Osteocyte (in vitro differentiated cells): Measurements from ENCODE around the gene HYOU1. TPM values are rescaled to one million over a fixed set of nuclear protein-coding genes. Genes with fewer than 3 reads are reported as not detected.

Experiments used
- DNase-seq: peaks from one replicate; pipeline ENCODE4 v3.0.0; 2021; ENCODE audit warnings: mixed read lengths; ENCODE audit not compliant: unreplicated experiment; ENCODE audit errors: extremely low spot score
- H3K27ac Mint-ChIP-seq: one replicate; pipeline ENCODE4 v1.8.0; 2021; ENCODE audit warnings: mild to moderate bottlenecking, mixed read lengths; ENCODE audit not compliant: unreplicated experiment
- H3K27me3 Mint-ChIP-seq: one replicate; pipeline ENCODE4 v1.8.0; 2021; ENCODE audit warnings: mixed read lengths; ENCODE audit not compliant: unreplicated experiment
- H3K36me3 Mint-ChIP-seq: one replicate; pipeline ENCODE4 v1.8.0; 2021; ENCODE audit warnings: mixed read lengths; ENCODE audit not compliant: unreplicated experiment
- H3K4me1 Mint-ChIP-seq: one replicate; pipeline ENCODE4 v1.8.0; 2021; ENCODE audit warnings: mixed read lengths; ENCODE audit not compliant: unreplicated experiment
- H3K4me3 Mint-ChIP-seq: one replicate; pipeline ENCODE4 v1.8.0; 2021; ENCODE audit warnings: mild to moderate bottlenecking, moderate library complexity, mixed read lengths; ENCODE audit not compliant: unreplicated experiment
- H3K9me3 Mint-ChIP-seq: one replicate; pipeline ENCODE4 v1.8.0; 2021; ENCODE audit warnings: mixed read lengths; ENCODE audit not compliant: unreplicated experiment
- total RNA-seq: library from RNA; stranded (reverse); gene quantifications from 2 replicates; pipeline ENCODE4 v1.2.1, GENCODE V29; 2021
- TF ChIP-seq, protein P1 (sequence below): fragments of 200-600 bp; sonication (generic); IDR thresholded peaks from 2 replicates; pipeline ENCODE4 v1.5.0; 2021; ENCODE audit warnings: antibody characterized with exemption, mild to moderate bottlenecking, moderate library complexity

Gene HYOU1
- total RNA-seq, 1 donor from 2014 or later = 168 TPM

DNA sequence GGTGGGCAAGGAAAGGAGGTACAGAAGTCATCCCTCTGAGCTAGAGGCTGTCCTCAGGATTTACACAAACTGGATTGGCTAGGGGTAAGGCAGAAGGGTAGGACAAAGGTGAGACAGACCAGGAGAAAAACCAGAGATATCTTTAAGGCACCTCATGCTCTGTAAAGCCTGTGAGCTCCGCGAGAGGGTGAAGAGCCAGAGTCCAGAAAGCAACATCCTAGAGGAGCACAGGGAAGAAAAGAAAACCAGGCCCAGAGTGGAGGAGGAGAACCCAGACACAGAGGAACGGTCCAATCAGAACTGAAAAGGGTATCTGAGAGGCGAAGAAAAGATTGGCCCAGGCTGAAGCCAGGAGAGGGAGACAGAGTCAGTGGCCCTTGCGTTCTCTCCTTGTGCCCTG is 31.5 kb downstream of the HYOU1 start:
- H3K4me3 Mint-ChIP-seq = no peak overlapping the region
- peaks cover 23% of the 10 kb centered on the region for H3K4me1 Mint-ChIP-seq
- no peaks in the 10 kb centered on the region for H3K27me3 Mint-ChIP-seq
- H3K27ac Mint-ChIP-seq = no peak overlapping the region
- H3K9me3 Mint-ChIP-seq = no peaks in the 10 kb centered on the region
- peaks cover 18% of the 10 kb centered on the region for H3K36me3 Mint-ChIP-seq
- TF ChIP-seq, protein P1, sequence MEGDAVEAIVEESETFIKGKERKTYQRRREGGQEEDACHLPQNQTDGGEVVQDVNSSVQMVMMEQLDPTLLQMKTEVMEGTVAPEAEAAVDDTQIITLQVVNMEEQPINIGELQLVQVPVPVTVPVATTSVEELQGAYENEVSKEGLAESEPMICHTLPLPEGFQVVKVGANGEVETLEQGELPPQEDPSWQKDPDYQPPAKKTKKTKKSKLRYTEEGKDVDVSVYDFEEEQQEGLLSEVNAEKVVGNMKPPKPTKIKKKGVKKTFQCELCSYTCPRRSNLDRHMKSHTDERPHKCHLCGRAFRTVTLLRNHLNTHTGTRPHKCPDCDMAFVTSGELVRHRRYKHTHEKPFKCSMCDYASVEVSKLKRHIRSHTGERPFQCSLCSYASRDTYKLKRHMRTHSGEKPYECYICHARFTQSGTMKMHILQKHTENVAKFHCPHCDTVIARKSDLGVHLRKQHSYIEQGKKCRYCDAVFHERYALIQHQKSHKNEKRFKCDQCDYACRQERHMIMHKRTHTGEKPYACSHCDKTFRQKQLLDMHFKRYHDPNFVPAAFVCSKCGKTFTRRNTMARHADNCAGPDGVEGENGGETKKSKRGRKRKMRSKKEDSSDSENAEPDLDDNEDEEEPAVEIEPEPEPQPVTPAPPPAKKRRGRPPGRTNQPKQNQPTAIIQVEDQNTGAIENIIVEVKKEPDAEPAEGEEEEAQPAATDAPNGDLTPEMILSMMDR = no peak
- no peak for DNase-seq

DNA sequence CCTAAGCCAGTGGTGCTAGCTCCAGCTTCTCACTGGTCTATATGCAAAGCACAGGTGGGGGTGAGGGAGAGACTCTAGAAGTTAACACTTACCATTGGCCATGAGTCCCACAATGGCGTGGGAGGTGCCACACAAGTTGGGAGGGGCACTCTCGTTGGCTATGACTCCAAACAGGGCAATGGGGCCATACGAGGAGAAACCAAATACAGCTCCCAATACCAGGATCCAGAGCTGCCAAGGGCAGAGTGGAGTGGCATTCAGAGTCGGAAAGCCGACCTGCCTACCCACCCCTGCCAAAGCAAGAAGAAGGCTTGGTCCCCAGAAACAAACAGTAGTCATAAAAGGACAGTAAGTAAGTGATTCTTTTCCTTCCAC is 31.9 kb downstream of the HYOU1 start:
- no peak overlapping the region for H3K27ac Mint-ChIP-seq
- no peak for DNase-seq
- H3K4me3 Mint-ChIP-seq = no peak overlapping the region
- no peaks in the 10 kb centered on the region for H3K9me3 Mint-ChIP-seq
- H3K27me3 Mint-ChIP-seq = no peaks in the 10 kb centered on the region
- peaks cover 27% of the 10 kb centered on the region for H3K4me1 Mint-ChIP-seq
- H3K36me3 Mint-ChIP-seq = peaks cover 18% of the 10 kb centered on the region
- TF ChIP-seq, protein P1 = no peak

DNA sequence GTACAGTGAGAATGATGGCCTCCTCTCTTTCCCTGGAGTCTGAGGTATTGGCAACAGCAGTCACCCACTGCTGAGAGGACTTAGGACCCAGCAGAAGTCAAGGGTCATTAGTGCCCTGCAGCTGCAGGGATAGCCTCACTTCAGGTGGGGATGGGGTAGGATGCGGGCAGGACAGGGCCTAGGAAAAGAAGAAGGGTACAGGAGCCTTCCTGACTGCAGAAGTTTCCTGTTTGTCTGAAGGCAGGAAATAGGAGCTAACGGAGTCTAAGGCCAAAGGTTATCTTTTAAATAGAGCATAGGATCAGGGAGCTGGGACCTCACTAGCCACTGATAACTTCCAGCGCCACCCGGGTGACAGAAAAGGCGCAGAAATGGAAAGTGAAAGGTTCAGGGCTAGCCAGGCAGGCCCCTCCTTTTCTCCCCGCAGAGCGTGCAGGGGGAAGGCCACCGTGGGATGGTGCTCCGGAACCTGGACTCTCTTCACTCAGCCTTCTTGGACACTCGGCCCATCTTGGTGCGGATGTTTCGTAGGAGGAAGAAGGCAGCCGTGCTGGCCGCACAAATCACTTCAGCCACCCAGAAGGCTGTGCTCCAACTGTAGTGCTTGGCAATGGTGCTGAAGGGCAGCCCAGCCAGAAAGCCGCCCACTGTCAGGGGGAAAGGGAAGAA is 32.4 kb downstream of the HYOU1 start:
- peaks cover 27% of the 10 kb centered on the region for H3K4me1 Mint-ChIP-seq
- TF ChIP-seq, protein P1 = no peak
- peaks cover 21% of the 10 kb centered on the region for H3K36me3 Mint-ChIP-seq
- H3K27ac Mint-ChIP-seq = no peak overlapping the region
- H3K4me3 Mint-ChIP-seq = no peak overlapping the region
- no peak for DNase-seq
- H3K9me3 Mint-ChIP-seq = no peaks in the 10 kb centered on the region
- H3K27me3 Mint-ChIP-seq = no peaks in the 10 kb centered on the region

DNA sequence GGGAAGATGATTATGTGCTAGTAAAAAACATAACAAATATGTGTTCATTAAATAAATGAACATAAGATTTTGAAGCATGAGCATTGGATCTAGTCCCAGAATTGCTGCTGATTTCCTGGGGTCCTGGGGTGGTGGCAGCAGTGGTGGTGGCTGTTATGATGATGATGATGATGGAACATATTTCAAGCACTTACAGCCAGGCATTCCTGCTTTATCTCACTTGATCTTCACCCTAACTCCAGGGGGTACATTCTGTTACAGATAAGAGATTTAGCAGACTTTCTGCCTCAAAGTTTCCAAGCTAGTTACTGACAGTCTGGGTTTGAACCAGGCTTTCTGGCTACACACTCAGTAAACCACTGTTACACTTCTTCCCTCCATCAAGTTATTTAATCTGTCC is 33.3 kb downstream of the HYOU1 start:
- H3K27me3 Mint-ChIP-seq = no peaks in the 10 kb centered on the region
- no peak for DNase-seq
- TF ChIP-seq, protein P1 = no peak
- H3K4me3 Mint-ChIP-seq = no peak overlapping the region
- no peak overlapping the region for H3K27ac Mint-ChIP-seq
- peaks cover 20% of the 10 kb centered on the region for H3K4me1 Mint-ChIP-seq
- H3K36me3 Mint-ChIP-seq = peaks cover 21% of the 10 kb centered on the region
- no peaks in the 10 kb centered on the region for H3K9me3 Mint-ChIP-seq

DNA sequence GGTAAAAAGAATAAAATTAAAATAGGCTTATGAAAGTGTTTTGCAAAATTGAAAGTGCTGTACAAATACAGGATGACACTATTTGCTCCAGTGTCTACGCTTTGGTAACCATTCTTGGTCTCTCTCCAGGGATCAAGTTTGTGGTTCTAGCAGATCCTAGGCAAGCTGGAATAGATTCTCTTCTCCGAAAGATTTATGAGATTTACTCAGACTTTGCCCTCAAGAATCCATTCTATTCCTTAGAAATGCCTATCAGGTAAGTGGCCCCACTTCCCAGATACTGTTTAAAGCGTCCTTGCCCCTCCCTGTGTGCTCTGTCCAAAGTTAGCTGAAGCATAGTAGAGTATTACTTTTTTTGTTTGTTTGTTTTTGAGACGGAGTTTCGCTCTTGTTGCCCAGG is 35.4 kb downstream of the HYOU1 start:
- Mint-ChIP-seq H3K9me3 (no peaks in the 10 kb centered on the region), H3K36me3 (peaks cover 21% of the 10 kb centered on the region), H3K4me3 (no peak overlapping the region), H3K27me3 (no peaks in the 10 kb centered on the region), H3K4me1 (peaks cover 26% of the 10 kb centered on the region), H3K27ac (peak overlapping the region; percentile 23)
- no peak for DNase-seq
- TF ChIP-seq, protein P1 = no peak
